ENCODE results near the gene DEPP1. TPM values are rescaled to one million over a fixed set of nuclear protein-coding genes. Genes with fewer than 3 reads are reported as not detected.

Gene DEPP1
- total and polyA plus RNA-seq, 2 of the 4 experiments (the other 2 are of a cell fraction): 13.6 to 30.0 TPM

GRCh38 chr10:44939691-44940401 is 38.8 kb downstream of the DEPP1 start:
- ChIA-PET CTCF (interaction anchor here (0.5 kb wide), 1 partner anchor 14 kb away, joined by 3 read pairs; no protein-coding TSS in a partner anchor), POLR2A (ENCODE audit: unreplicated experiment) (no interaction called here)
- peaks cover 2% of the 10 kb centered on the region; the same call in 1 of the 2 replicates for H3K9me3 ChIP-seq (ENCODE audit: control insufficient read depth, insufficient read depth, low read length)
- no peak overlapping the region for H3K23ac ChIP-seq (ENCODE audit: low read depth, low read length)
- no peak overlapping the region for H4K8ac ChIP-seq (ENCODE audit: low read depth in 2 of 2, low read length in 2 of 2)
- H3K18ac ChIP-seq (ENCODE audit: low read depth, low read length): no peak overlapping the region
- no peak overlapping the region for H2BK20ac ChIP-seq (ENCODE audit: low read depth, low read length)
- H3K27me3 ChIP-seq (ENCODE audit: control insufficient read depth, insufficient read depth, low read length): no peaks in the 10 kb centered on the region
- no CpG with 5 or more reads among the region's 7 CpGs for WGBS, 2 experiments (ENCODE audit: extremely low coverage in 2 of 2, insufficient read length in 1 of 2)
- no peak overlapping the region for H4K5ac ChIP-seq (ENCODE audit: low read depth, low read length)
- H3K27ac ChIP-seq (ENCODE audit: insufficient read depth, low read length): no peak overlapping the region
- no peak overlapping the region for H2AK5ac ChIP-seq (ENCODE audit: low read depth, low read length)
- H3K14ac ChIP-seq (replicated peaks; ENCODE audit: low read depth, low read length): no peak overlapping the region
- no peak overlapping the region for H4K91ac ChIP-seq (ENCODE audit: insufficient read depth, low read depth, low read length)
- no peak overlapping the region for H3K4me3 ChIP-seq (ENCODE audit: insufficient read depth, low read depth, low read length)
- TF ChIP-seq CTCF (conservative IDR thresholded peaks at IDR 0.05; ENCODE audit: low read depth, low read length): no peak
- no peak for TF ChIP-seq MAFK (IDR thresholded peaks at IDR 0.05; ENCODE audit: low read depth, low read length)
- no peak for TF ChIP-seq RAD21 (IDR thresholded peaks at IDR 0.05; ENCODE audit: low read length)
- TF ChIP-seq FOS (IDR thresholded peaks at IDR 0.05; ENCODE audit: low read depth, low read length): no peak
- TF ChIP-seq NFE2L2 (IDR thresholded peaks at IDR 0.05; ENCODE audit: low read depth, low read length): no peak
- no peak for TF ChIP-seq USF2 (IDR thresholded peaks at IDR 0.05; ENCODE audit: low read depth, low read length)
- no peak for TF ChIP-seq CEBPB (IDR thresholded peaks at IDR 0.05; ENCODE audit: low read depth, low read length)
- TF ChIP-seq RFX5 (IDR thresholded peaks at IDR 0.05; ENCODE audit: low read depth, low read length): no peak
- no peak for TF ChIP-seq SMC3 (IDR thresholded peaks at IDR 0.05; ENCODE audit: low read depth, low read length)
- TF ChIP-seq POLR2A (IDR thresholded peaks at IDR 0.05; ENCODE audit: low read depth, low read length): no peak
- no peak for TF ChIP-seq ELK1 (IDR thresholded peaks at IDR 0.05; ENCODE audit: borderline replicate concordance, low read depth, low read length)
- no peak for TF ChIP-seq BHLHE40 (IDR thresholded peaks at IDR 0.05; ENCODE audit: low read depth, low read length)
- no peak for TF ChIP-seq RCOR1 (IDR thresholded peaks at IDR 0.05; ENCODE audit: insufficient replicate concordance, low read length)
- no peak for TF ChIP-seq CHD1 (IDR thresholded peaks at IDR 0.05; ENCODE audit: low read depth, low read length)
- H3K4me1 ChIP-seq (ENCODE audit: control insufficient read depth, insufficient read depth, low read length): peaks cover 11% of the 10 kb centered on the region
- no peak for ATAC-seq (ENCODE audit: low read depth)
- peak; percentile 26 for DNase-seq
- in situ Hi-C loops (cut with MboI; ENCODE audit: low sequenced_read_pairs): no loop called here
- no TSS peak for BruUV-seq (replicated peaks)
- H2BK15ac ChIP-seq (ENCODE audit: low read depth, low read length): no peak overlapping the region
- no peak overlapping the region for H2BK120ac ChIP-seq (ENCODE audit: low read depth, low read length)
- H2BK5ac ChIP-seq (ENCODE audit: low read depth, low read length, poor library complexity, severe bottlenecking): no peak overlapping the region
- no peak overlapping the region for H3K56ac ChIP-seq (ENCODE audit: extremely low read depth, insufficient read depth, low read length)
- H3K4ac ChIP-seq (ENCODE audit: low read depth, low read length): no peak overlapping the region
- no peaks in the 10 kb centered on the region for H3K36me3 ChIP-seq (ENCODE audit: control insufficient read depth, insufficient read depth, low read length)
- no peak overlapping the region for H2AK9ac ChIP-seq (replicated peaks; ENCODE audit: low read depth, low read length, poor library complexity)
- H3K9ac ChIP-seq (ENCODE audit: low read depth, low read length): no peak overlapping the region
- H4K20me1 ChIP-seq (ENCODE audit: insufficient read depth, low read length): no peaks in the 10 kb centered on the region
- H3K4me2 ChIP-seq (ENCODE audit: low read depth, low read length): no peak overlapping the region
- peaks cover 9% of the 10 kb centered on the region; the same call in 1 of the 2 replicates for H3K9me1 ChIP-seq (ENCODE audit: insufficient read depth, low read length)
- intact Hi-C loops (cut with micrococcal nuclease): no loop called here
- dilution Hi-C loops (cut with HindIII; ENCODE audit: low sequenced_read_pairs, unreplicated experiment): no loop called here
- H2AFZ ChIP-seq (replicated peaks; ENCODE audit: low read length, poor library complexity): no peak overlapping the region
- no peaks in the 10 kb centered on the region for H3K79me1 ChIP-seq (ENCODE audit: low read depth in 1 of 2, low read length in 2 of 2)

Data from IMR-90 (cell line).